GM12891 (cell line): ENCODE data around the gene MRPL14.

Source experiments
- POLR2A ChIP-seq: IDR thresholded peaks from 2 replicates; pipeline ENCODE4 v1.6.1; 2011; ENCODE audit warnings: low read depth, low read length, control low read depth
- POLR2AphosphoS5 ChIP-seq: IDR thresholded peaks from 2 replicates; pipeline ENCODE4 v1.6.1; 2011; ENCODE audit warnings: low read depth, low read length, control low read depth
- TAF1 ChIP-seq: IDR thresholded peaks from 2 replicates; pipeline ENCODE4 v1.6.1; 2011; ENCODE audit warnings: low read depth, low read length, control low read depth

GRCh38 chr6:44128020-44128917 is 1.0 kb upstream of the MRPL14 start:
- TF ChIP-seq TAF1 (no peak), POLR2A (no peak), POLR2AphosphoS5 (no peak)
